GM21390 (cell line): ENCODE results near the gene MEF2C.

Source experiments
- ATAC-seq: cut with Tn5 transposase; IDR thresholded peaks from one replicate; pipeline ENCODE4 v1.9.1; 2021; ENCODE audit not compliant: unreplicated experiment

MEF2C gene

DNA sequence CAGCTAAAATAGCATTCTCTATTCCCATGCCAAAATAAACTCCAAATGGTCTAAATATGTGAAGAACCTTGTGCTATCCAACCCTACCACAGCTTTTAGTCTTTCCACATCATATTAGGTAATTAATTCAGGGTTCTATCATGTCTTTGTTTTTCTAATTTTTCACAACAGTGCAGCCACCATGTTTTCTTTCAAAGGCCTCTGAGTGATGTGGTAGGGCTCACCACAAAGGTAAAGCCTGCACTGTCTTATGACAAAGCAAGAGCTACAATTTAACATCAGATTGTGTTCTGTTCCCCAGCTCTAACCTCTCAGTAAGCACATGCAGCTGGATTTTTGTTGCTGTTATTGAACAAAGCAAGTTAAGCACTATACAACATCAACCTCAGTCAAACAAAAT is 52.4 kb downstream of the MEF2C start:
- no peak for ATAC-seq

DNA sequence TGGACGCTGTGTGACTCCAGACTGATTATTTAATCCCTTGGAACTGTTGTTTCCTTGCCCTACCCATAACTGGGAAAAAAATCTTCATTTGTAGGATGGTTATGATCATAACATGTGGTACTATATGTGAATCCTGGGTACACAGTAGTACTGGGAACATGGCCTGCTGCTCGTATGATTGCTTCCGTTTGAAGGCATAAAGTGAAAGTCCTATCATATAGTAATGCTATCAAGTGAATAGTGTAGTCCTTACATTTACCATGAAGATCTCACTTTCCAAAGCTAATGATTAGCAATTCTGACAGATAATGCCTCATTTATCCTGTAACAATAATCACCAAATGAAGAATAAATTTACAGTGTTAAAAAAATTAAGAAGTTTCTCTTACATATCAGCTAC is 53.2 kb downstream of the MEF2C start:
- ATAC-seq, result no peak

- ATAC-seq, result no peak
Measured at GRCh38 chr5:88829054-88829453, 53.9 kb downstream of the MEF2C start.

DNA sequence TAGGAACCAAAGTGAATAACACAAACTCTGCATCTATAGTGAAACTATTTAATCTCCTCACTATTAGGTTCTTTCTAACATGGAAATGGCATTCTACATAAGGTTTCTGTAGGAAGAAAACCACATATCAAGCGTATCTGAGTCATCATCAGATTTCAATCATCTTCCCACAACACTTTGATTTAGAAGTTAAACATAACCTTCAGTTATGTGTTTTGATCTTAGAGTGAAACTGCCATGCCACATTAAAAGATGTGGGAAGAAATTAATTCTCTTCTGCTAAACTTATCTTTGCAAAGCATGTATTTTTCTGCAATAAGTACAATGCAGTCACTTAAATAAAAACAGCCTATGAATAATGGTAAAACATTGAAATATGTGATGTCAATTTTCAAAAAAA is 55.0 kb downstream of the MEF2C start:
- no peak for ATAC-seq

GRCh38 chr5:88826646-88827585 is 56.1 kb downstream of the MEF2C start:
- peak; percentile 59 for ATAC-seq

DNA sequence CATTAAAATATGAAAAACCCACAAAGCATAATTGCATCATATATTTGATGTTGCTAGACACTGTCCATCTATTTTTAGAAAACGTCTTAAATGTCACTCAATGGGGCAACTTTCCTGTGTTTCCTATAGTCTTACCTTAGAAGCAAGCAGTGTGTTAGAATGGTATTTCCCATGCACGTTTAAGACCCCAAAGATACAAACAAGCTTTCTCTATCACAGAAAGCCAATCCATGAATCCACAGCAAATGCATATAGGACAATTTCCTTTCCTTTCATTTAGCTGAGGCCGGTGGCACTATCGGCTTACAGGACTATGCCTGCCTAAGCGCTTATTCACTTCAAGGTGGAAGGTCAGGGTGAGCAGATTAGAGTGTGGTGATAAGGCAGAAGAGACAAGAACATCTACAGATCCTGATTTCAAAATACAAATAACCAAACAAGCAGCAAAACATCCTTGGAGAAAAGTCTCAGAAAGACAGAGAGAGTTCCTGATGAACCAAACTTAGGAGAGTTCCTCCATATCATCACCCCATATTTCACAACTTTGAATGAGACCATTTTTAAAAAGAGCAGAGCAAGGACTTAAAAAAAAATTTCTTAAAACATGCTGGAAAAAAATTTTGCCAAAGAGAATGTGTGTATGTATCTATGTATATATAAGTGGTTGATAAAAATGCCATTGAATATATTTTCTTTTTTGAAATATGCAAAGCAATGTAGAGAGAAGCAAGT is 57.2 kb downstream of the MEF2C start:
- ATAC-seq, result no peak

- no peak for ATAC-seq
Measured at GRCh38 chr5:88824892-88825583, 57.9 kb downstream of the MEF2C start.

DNA sequence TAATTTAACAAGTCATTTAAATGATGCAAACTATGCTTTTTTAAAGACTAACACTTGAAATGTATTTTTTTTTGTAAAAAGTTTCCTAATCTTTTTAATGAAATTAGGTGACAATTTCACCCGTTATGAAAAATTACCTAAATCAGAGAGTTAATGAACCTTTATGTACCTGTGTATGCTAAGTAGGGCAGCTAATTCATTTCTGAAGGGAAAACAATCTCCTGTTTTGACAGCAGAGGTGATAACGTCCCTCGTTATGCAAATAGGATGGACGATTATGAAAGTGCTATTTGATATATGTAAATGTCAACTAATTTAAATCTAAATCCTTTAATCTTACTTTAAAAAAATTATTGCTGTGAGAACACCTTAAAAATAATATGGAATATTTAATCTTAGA is 58.8 kb downstream of the MEF2C start:
- ATAC-seq, result no peak

GRCh38 chr5:88823201-88823600 is 59.8 kb downstream of the MEF2C start:
- no peak for ATAC-seq

DNA sequence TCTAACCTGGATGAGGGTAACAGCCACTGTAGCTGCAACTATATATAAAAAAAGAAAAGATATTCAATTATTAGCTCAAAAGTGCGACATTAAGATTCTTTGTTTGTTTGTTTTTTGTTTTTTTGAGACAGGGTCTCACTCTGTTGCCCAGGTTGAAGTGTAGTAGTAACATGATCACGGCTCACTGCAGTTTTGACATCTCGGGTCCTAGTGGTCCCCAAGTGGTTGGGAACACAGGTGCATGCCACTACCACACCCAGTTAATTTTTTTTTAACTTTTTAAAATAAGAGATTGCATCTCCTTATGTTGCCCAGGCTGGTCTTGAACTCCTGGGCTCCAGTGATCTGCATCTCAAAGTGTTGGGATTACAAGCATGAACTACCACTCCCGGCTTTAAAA is 61.8 kb downstream of the MEF2C start:
- ATAC-seq, result no peak

DNA sequence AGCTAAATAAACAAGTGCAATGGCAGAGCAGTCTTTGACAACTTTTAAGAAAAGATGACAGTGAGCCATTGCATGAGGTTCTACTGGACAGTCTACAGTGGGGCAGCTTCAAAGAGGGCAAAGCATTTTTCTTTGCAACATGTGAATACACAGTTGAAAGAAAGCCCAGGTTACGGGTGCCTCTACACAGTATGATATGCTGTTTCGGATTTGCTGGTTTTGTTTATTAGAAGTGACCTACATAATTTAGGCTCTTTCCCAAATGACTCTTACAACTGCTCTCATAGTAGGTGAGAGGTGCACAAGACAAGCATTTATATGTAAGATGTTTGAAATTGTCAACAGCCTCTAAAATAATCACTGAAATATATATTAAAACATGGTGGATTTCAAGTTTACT is 62.4 kb downstream of the MEF2C start:
- no peak for ATAC-seq

- ATAC-seq, result no peak
Measured at GRCh38 chr5:88819301-88819999, 63.5 kb downstream of the MEF2C start.

GRCh38 chr5:88818296-88818695 is 64.7 kb downstream of the MEF2C start:
- no peak for ATAC-seq

- no peak for ATAC-seq
Measured at GRCh38 chr5:88816195-88816594, 66.8 kb downstream of the MEF2C start.

- ATAC-seq, result no peak
Measured at GRCh38 chr5:88815050-88815789, 67.8 kb downstream of the MEF2C start.

GRCh38 chr5:88813805-88814575 is 69.0 kb downstream of the MEF2C start:
- ATAC-seq, result no peak

DNA sequence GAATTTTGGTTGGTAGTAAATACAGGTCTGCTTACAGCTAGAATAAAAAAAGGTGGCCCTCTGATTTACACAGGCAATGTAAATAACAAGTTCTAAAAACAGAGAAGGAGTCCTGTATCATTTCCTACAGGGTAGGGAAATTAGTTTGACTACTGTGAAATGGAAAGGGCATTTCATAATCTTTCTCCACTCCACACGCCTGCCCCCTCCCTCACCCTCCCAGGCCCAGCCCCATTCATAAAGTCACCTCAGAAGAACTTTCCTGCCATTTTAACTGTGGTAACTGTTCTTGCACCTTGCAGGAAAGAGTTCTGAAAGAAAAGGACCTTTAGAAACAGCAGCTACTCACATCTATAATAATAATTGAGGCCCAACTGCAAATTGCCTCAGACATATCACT is 69.7 kb downstream of the MEF2C start:
- ATAC-seq, result no peak

DNA sequence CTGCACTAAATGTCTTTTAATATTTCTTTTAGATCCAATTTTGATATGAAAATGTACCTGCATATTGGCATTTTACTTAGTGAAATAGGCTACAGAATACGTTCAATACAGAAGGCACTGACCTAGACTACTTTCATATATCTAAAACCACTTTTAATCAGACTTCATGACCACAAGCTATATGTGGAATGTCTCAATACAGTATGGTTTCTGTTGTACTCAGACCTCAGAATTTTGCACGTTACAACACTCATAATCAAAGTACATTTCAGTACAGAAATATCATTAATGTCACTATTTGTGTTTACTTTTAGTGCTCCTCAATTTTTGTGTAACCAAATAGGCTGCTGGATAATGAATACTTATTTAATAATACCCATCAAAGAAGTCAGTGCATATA is 74.8 kb downstream of the MEF2C start:
- peak; percentile 63 for ATAC-seq

GRCh38 chr5:88807327-88807726 is 75.7 kb downstream of the MEF2C start:
- ATAC-seq, result no peak

GRCh38 chr5:88806338-88806737 is 76.6 kb downstream of the MEF2C start:
- ATAC-seq, result no peak
